ENCODE measurements around the gene CNTN4. TPM values are rescaled to one million over a fixed set of nuclear protein-coding genes. Genes with fewer than 3 reads are reported as not detected.

Gene CNTN4
- polyA plus RNA-seq, 3 donors, result 28.0 to 30.2 (median 29.7) TPM

GRCh38 chr3:2661078-2661477, 562.4 kb downstream of the CNTN4 start:
- DNase-seq, result peak; percentile 16

GRCh38 chr3:2677501-2677900, 578.8 kb downstream of the CNTN4 start:
- no peak for DNase-seq

- no peak for DNase-seq
Measured at GRCh38 chr3:2680236-2680635, 581.6 kb downstream of the CNTN4 start.

GRCh38 chr3:2684046-2684445, 585.4 kb downstream of the CNTN4 start:
- no peak for DNase-seq

- DNase-seq, result no peak
Measured at GRCh38 chr3:2686816-2687502, 588.3 kb downstream of the CNTN4 start.

- no peak for DNase-seq
Measured at GRCh38 chr3:2697589-2697988, 598.9 kb downstream of the CNTN4 start.

GRCh38 chr3:2701471-2701870, 602.8 kb downstream of the CNTN4 start:
- DNase-seq, result no peak

GRCh38 chr3:2706144-2706835, 607.6 kb downstream of the CNTN4 start:
- no peak for DNase-seq

GRCh38 chr3:2706836-2707210, 608.2 kb downstream of the CNTN4 start:
- no peak for DNase-seq

- DNase-seq, result no peak
Measured at GRCh38 chr3:2711081-2711480, 612.4 kb downstream of the CNTN4 start.

GRCh38 chr3:2713923-2714322, 615.3 kb downstream of the CNTN4 start:
- DNase-seq, result no peak

GRCh38 chr3:2714834-2715233, 616.2 kb downstream of the CNTN4 start:
- no peak for DNase-seq

- DNase-seq, result no peak
Measured at GRCh38 chr3:2727101-2727500, 628.4 kb downstream of the CNTN4 start.

- no peak for DNase-seq
Measured at GRCh38 chr3:2727610-2728318, 629.1 kb downstream of the CNTN4 start.

- no peak for DNase-seq
Measured at GRCh38 chr3:2731843-2732242, 633.2 kb downstream of the CNTN4 start.

GRCh38 chr3:2735392-2735894, 636.8 kb downstream of the CNTN4 start:
- DNase-seq, result no peak

- DNase-seq, result no peak
Measured at GRCh38 chr3:2741516-2741915, 642.9 kb downstream of the CNTN4 start.

GRCh38 chr3:2765002-2765579, 666.4 kb downstream of the CNTN4 start:
- DNase-seq, result no peak

GRCh38 chr3:2770451-2770850, 671.8 kb downstream of the CNTN4 start:
- DNase-seq, result peak; percentile 59

- DNase-seq, result no peak
Measured at GRCh38 chr3:2771193-2771592, 672.5 kb downstream of the CNTN4 start.

- no peak for DNase-seq
Measured at GRCh38 chr3:2771741-2772140, 673.1 kb downstream of the CNTN4 start.

- no peak for DNase-seq
Measured at GRCh38 chr3:2772803-2773202, 674.1 kb downstream of the CNTN4 start.
